Measurements from ENCODE around the gene HDAC1.

The HDAC1 gene

DNA sequence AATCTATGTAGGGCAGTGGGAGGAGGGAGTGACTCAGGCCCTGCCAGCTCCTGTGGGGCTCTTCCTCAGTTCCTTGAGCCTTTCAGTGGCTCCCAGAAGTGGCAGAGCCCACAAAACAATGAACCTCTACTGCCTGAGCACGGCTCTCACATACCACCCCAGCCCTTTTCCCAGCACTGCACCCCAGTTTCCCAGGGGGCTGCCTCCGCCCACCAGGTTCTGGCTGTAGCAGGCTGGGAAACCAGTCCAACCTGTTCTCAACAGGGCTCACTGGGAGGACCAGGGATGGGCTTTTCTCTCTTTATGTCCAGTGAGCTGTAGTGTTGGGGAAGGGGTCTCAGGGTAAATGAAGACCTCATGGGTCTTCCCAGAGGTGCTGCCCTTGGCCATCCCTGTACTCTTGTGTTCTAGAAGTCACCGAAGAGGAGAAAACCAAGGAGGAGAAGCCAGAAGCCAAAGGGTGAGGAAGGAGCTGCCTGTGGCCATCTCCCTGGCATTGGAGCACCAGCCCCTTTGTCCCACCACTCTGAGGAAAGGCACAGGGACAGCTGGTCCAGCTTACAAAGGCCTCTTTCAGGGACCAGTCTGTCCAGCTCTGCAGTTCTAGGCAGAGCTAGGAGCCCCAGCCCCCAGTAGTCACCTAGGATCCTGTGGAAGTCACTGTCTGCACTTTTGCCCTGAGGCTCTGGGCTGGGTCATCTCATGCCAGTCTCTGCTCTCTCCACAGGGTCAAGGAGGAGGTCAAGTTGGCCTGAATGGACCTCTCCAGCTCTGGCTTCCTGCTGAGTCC, 40.6 kb downstream of the HDAC1 start:
- TF ChIP-seq, protein P1, sequence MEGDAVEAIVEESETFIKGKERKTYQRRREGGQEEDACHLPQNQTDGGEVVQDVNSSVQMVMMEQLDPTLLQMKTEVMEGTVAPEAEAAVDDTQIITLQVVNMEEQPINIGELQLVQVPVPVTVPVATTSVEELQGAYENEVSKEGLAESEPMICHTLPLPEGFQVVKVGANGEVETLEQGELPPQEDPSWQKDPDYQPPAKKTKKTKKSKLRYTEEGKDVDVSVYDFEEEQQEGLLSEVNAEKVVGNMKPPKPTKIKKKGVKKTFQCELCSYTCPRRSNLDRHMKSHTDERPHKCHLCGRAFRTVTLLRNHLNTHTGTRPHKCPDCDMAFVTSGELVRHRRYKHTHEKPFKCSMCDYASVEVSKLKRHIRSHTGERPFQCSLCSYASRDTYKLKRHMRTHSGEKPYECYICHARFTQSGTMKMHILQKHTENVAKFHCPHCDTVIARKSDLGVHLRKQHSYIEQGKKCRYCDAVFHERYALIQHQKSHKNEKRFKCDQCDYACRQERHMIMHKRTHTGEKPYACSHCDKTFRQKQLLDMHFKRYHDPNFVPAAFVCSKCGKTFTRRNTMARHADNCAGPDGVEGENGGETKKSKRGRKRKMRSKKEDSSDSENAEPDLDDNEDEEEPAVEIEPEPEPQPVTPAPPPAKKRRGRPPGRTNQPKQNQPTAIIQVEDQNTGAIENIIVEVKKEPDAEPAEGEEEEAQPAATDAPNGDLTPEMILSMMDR (IDR thresholded peaks at IDR 0.05; ENCODE audit: low read depth, low read length, missing control alignments), result no peak
- H3K4me3 ChIP-seq (ENCODE audit: low read depth, low read length), result no peak overlapping the region
- DNase-seq (ENCODE audit: low read depth), result no peak

DNA sequence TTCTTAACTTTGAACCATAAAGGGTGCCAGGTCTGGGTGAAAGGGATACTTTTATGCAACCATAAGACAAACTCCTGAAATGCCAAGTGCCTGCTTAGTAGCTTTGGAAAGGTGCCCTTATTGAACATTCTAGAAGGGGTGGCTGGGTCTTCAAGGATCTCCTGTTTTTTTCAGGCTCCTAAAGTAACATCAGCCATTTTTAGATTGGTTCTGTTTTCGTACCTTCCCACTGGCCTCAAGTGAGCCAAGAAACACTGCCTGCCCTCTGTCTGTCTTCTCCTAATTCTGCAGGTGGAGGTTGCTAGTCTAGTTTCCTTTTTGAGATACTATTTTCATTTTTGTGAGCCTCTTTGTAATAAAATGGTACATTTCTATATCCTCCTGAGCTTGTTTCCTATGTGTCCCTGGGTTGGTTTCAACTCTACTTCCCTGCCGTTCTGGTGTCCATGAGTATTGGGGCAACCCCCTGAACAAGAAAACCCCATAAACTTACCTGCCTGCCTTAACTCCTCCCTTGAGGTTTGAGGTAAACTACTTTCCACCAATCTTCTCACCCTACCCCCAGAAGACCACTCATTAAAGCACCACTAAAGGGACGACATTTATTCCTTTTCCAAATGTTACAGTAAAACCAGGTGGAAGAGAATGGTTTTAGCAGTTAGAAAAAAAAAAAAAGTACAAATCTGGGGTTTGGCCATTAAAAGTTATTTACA, 41.5 kb downstream of the HDAC1 start:
- peak overlapping the region; percentile 67; the same call in 1 of the 2 replicates for H3K4me3 ChIP-seq (ENCODE audit: low read depth, low read length)
- TF ChIP-seq, protein P1 (IDR thresholded peaks at IDR 0.05; ENCODE audit: low read depth, low read length, missing control alignments), result peak; percentile 1
- DNase-seq (ENCODE audit: low read depth), result no peak

DNA sequence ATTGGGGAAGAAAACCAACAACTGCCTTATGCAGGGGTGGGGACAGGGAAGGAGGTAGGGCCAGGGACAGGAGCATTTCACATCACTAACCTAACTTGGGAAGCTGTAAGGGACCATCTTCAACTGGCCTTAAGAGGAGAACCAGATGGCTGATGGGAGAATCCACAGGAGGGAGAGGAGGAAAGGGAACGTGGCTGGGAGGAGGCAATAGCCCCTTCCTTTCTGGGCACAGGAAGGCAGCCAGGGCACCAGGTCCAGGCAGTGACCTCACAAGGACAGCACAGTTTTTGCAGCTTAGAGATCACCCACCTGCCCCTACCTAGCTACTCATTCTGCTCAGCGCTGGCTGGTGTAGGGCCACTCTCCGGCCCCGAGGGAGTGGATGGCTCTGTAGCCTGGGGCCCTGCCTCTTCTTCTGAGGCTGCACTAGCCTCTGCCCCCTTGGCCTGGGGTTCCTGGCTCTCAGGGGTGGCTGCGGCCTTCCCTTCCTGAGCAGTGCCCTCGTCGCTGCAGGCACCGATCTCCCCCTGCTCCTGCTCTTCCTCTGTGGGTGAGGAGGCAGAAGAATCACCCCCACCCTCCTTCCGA, 42.5 kb downstream of the HDAC1 start:
- DNase-seq (ENCODE audit: low read depth), result no peak
- peak overlapping the region; percentile 67 for H3K4me3 ChIP-seq (ENCODE audit: low read depth, low read length)
- TF ChIP-seq, protein P1 (IDR thresholded peaks at IDR 0.05; ENCODE audit: low read depth, low read length, missing control alignments), result no peak

DNA sequence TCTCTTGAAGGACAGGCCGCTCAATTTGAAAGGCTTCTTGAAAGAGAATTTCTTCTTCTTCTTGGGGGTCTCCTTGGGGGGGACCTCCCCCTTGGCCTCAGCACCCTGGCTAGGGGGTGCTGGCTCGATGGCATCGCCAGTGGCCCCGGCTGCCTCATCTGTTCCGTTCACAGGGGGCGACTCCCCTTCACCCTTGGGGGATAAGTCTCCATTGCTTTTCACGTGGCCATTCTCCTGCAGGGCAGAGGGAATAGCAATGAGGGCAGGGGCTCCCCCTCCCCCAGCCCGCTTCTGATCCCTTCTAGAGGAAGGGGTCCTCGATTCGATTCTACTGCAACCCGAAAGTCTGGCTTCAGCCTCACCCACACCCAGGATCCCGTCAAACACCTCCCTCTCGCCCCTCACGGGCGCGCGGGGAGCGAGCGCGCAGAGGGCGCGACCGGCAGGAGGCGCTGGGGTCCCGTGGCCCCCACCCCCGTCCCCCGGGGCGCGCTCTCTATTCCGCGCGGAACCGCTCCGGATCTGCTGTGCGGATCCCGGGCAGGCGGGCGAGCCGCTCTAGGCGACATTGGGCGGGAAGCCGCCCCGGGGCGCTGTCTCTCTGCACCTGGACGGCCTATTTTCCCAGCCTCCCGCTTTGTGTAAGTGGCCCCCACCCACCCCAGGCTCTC, 43.1 kb downstream of the HDAC1 start:
- H3K4me3 ChIP-seq (ENCODE audit: low read depth, low read length), result peak overlapping the region; percentile 67
- TF ChIP-seq, protein P1 (IDR thresholded peaks at IDR 0.05; ENCODE audit: low read depth, low read length, missing control alignments), result peak; percentile 78
- DNase-seq (ENCODE audit: low read depth), result no peak

DNA sequence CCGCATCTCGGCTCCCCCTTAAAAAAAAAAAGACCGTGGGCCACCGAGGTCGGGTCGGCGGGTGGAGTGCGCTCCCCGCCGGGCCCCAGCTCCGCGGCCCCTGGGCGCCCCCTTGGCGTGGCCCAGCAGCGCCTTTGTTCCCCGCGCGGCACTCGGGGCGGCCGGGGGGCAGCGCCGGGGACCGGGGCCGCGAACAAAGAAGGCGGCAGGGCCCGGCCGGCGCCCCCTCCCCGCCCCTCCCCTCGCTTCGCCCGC, 43.6 kb downstream of the HDAC1 start:
- no peak for DNase-seq (ENCODE audit: low read depth)

DNA sequence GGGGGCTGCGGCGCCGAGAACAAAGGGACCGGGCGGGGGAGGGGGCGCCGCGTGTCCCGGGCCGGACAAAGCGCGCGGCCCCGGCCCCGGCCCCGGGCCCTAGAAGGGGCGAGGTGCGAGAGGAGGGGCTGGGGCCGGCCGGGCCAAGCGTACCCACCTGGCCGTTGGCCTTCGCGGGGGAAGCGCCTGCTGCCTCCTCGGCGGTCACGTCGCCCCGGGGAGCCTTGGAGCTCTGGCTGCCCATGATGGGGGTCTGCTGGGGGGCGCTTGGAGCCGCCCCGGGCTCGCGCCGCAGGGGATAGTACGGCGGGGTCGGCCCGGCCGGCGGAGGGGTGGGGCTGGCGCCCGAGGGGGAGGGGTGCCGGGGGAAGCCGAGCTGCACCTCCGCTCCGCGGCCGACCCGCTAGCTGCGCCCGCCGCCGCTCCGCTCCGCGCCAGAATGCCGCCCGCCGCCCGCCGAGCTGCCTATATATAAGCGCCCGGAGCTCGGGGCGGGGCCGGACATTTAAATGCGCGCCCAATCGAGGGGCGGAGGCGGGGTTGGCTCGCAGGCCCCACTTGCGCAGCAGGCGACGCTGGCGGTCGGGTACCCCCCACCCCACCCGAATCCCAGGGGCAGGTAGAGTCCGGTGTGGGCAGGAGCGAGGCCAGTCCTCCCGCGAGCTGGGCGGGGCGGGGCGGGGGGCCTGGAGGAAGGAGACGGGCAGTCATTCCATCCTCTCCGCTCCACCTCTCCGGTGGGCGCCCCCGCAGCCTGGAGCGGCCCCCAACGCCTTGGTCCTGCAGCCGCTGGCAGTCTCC, 44.1 kb downstream of the HDAC1 start, which contains the start of gene MARCKSL1:
Gene MARCKSL1 (minus strand): TSS at position 444 of the 801 bp plus-strand sequence. CDS start 200 bp downstream, at position 244.
- TF ChIP-seq, protein P1 (IDR thresholded peaks at IDR 0.05; ENCODE audit: low read depth, low read length, missing control alignments), result no peak
- no peak for DNase-seq (ENCODE audit: low read depth)
- peak within 1 kb of the TSS; percentile 67 for H3K4me3 ChIP-seq (ENCODE audit: low read depth, low read length)

More for the DNA sequence above, 43.6 kb downstream of the HDAC1 start:
- TF ChIP-seq, protein P1 (IDR thresholded peaks at IDR 0.05; ENCODE audit: low read depth, low read length, missing control alignments), result no peak
- H3K4me3 ChIP-seq (ENCODE audit: low read depth, low read length), result peak overlapping the region; percentile 67

Data from GM12864 (cell line).